ENCODE measurements around the gene TRERF1. TPM values are rescaled to one million over a fixed set of nuclear protein-coding genes. Genes with fewer than 3 reads are reported as not detected.

TRERF1 gene
- total RNA-seq, 1 donor from 2014 or later: 7.9 TPM

DNA sequence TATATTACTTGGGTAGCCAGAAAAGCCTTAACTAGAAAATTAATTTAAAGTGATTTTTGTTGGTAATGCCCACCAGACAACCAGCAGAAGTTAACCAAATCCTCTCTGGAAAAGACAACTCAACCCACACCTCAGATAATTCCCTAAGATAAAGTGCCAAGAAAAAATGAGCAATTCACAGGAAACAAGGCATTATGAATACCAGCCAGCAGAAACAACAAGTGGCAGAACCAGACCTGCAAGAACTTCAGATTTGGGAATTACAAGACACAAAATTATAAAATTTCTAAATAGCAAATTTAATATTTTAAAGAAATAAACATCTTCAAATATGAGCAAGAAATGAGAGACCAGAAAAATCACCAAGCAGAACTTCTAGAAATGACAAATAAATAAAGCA is 154.1 kb downstream of the TRERF1 start:
- H3K4me3 Mint-ChIP-seq (ENCODE audit: low read depth): no peak overlapping the region
- H3K27ac Mint-ChIP-seq: no peak overlapping the region
- peaks cover 11% of the 10 kb centered on the region for H3K4me1 Mint-ChIP-seq (ENCODE audit: low read depth)
- H3K36me3 Mint-ChIP-seq (ENCODE audit: insufficient read depth): peaks cover 7% of the 10 kb centered on the region
- TF ChIP-seq, protein P1, sequence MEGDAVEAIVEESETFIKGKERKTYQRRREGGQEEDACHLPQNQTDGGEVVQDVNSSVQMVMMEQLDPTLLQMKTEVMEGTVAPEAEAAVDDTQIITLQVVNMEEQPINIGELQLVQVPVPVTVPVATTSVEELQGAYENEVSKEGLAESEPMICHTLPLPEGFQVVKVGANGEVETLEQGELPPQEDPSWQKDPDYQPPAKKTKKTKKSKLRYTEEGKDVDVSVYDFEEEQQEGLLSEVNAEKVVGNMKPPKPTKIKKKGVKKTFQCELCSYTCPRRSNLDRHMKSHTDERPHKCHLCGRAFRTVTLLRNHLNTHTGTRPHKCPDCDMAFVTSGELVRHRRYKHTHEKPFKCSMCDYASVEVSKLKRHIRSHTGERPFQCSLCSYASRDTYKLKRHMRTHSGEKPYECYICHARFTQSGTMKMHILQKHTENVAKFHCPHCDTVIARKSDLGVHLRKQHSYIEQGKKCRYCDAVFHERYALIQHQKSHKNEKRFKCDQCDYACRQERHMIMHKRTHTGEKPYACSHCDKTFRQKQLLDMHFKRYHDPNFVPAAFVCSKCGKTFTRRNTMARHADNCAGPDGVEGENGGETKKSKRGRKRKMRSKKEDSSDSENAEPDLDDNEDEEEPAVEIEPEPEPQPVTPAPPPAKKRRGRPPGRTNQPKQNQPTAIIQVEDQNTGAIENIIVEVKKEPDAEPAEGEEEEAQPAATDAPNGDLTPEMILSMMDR (IDR thresholded peaks at IDR 0.05; ENCODE audit: unreplicated experiment): no peak
- DNase-seq (ENCODE audit: low spot score, unreplicated experiment): no peak
- no peaks in the 10 kb centered on the region for H3K9me3 Mint-ChIP-seq (ENCODE audit: low read depth)
- H3K27me3 Mint-ChIP-seq: peaks cover 6% of the 10 kb centered on the region

DNA sequence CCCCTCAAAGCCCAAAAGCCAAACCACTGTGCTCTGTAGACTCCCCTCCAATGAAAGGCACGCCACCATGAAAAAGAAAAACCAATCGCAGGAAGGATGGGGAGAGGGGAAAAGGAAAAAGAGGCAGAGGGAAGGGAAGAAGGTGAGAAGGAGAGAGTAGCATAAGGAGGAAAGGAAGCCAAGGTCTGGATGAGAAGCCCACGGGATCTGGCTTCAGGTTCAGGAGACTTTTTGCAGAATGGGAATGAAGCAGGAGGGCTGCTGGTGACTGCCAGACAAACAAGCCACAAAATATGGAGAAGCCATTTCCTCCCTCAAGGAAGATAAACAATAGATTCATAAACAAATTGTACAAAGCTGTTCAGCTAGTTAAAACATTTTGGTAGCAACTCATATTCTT is 155.1 kb downstream of the TRERF1 start:
- Mint-ChIP-seq H3K9me3 (ENCODE audit: low read depth) (no peaks in the 10 kb centered on the region), H3K36me3 (ENCODE audit: insufficient read depth) (peaks cover 7% of the 10 kb centered on the region), H3K4me1 (ENCODE audit: low read depth) (peaks cover 11% of the 10 kb centered on the region), H3K4me3 (ENCODE audit: low read depth) (no peak overlapping the region), H3K27ac (no peak overlapping the region), H3K27me3 (no peaks in the 10 kb centered on the region)
- DNase-seq (ENCODE audit: low spot score, unreplicated experiment): no peak
- TF ChIP-seq, protein P1 (IDR thresholded peaks at IDR 0.05; ENCODE audit: unreplicated experiment): no peak

DNA sequence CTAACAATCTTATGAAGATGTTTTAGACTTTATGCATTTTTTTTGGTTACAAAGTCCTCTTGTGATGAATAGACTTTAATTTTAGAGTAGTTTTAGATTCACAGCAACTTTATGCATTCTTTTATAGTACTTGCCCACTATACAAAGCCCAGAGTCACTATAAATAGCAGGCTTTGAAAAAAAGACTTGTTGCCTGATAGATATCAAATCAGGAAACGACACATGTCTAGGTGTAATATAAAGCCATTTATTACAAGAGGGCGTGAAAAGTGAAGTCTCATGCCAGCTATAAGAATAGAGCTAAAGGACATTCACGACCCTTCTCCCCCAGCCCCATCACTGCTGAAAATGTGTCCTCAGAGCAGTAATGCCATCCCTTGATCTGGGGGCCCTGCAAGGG is 156.0 kb downstream of the TRERF1 start:
- DNase-seq (ENCODE audit: low spot score, unreplicated experiment): no peak
- Mint-ChIP-seq H3K4me3 (ENCODE audit: low read depth) (no peak overlapping the region), H3K36me3 (ENCODE audit: insufficient read depth) (peaks cover 7% of the 10 kb centered on the region), H3K9me3 (ENCODE audit: low read depth) (no peaks in the 10 kb centered on the region), H3K27ac (no peak overlapping the region), H3K27me3 (no peaks in the 10 kb centered on the region), H3K4me1 (ENCODE audit: low read depth) (peaks cover 11% of the 10 kb centered on the region)
- TF ChIP-seq, protein P1 (IDR thresholded peaks at IDR 0.05; ENCODE audit: unreplicated experiment): no peak

DNA sequence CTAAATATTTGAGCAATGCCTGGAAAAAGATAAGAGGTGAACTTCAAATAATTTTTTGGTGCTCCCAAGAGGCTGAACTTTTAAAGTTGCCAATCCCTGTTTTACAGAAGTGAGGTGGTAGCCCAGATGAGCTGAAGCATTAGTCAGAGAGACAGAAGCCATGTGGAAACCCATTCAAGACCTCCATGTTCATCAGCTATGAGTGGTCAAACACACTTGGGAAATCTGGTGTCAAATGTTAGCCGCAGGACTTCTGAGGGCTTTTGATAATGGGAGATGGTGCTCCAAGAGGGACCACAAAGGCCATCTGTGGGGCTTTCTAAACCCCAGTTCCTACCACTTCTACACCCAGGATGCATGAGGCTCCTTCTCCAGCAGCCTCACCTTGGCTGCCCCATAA is 156.5 kb downstream of the TRERF1 start:
- TF ChIP-seq, protein P1 (IDR thresholded peaks at IDR 0.05; ENCODE audit: unreplicated experiment): no peak
- Mint-ChIP-seq H3K4me3 (ENCODE audit: low read depth) (no peak overlapping the region), H3K27ac (no peak overlapping the region), H3K36me3 (ENCODE audit: insufficient read depth) (peaks cover 7% of the 10 kb centered on the region), H3K27me3 (no peaks in the 10 kb centered on the region), H3K9me3 (ENCODE audit: low read depth) (no peaks in the 10 kb centered on the region), H3K4me1 (ENCODE audit: low read depth) (peaks cover 11% of the 10 kb centered on the region)
- DNase-seq (ENCODE audit: low spot score, unreplicated experiment): no peak

DNA sequence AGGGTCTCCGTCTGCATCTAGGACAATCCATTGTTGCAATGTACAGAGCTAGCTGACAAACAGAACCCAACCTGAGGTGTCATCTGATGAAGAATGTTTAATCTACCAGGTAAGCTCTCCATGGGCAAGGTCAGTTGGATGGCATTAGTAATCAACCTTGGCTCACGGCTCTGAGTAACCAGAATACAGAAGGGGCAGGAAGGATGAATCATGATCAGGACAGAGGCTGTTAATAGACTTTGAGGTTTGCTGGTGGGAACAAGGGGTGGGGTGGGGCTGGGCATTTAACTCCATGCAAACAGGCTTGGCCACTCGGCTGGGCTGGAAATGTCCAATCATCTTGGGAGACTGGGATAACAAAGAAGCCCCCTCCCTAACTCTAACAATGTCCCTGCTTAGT is 157.0 kb downstream of the TRERF1 start:
- peaks cover 6% of the 10 kb centered on the region for H3K36me3 Mint-ChIP-seq (ENCODE audit: insufficient read depth)
- H3K4me3 Mint-ChIP-seq (ENCODE audit: low read depth): no peak overlapping the region
- H3K27me3 Mint-ChIP-seq: no peaks in the 10 kb centered on the region
- no peak for DNase-seq (ENCODE audit: low spot score, unreplicated experiment)
- H3K27ac Mint-ChIP-seq: no peak overlapping the region
- H3K9me3 Mint-ChIP-seq (ENCODE audit: low read depth): no peaks in the 10 kb centered on the region
- peaks cover 11% of the 10 kb centered on the region for H3K4me1 Mint-ChIP-seq (ENCODE audit: low read depth)
- TF ChIP-seq, protein P1 (IDR thresholded peaks at IDR 0.05; ENCODE audit: unreplicated experiment): no peak
